ENCODE data around the gene KCNG4.

The KCNG4 gene

DNA sequence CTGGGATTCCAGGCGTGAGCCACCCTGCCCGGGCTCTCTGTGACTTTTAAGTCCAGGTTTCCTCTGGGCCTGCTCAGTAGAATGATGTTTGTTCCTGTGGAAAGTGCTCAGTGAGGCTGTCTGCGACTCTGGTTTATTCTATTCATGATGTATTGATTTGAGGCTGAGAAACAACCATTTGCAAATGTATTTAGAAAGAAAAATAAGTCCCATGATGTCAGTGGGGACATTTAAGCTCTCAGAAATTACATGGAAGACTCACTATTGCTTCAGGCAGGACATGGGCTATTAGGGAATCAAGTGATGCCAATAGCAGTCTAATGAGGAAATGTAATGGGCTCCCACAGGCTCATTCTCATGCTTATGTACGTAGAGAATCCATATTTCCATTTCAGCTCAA is 22.2 kb upstream of the KCNG4 start:
- no peak for DNase-seq

DNA sequence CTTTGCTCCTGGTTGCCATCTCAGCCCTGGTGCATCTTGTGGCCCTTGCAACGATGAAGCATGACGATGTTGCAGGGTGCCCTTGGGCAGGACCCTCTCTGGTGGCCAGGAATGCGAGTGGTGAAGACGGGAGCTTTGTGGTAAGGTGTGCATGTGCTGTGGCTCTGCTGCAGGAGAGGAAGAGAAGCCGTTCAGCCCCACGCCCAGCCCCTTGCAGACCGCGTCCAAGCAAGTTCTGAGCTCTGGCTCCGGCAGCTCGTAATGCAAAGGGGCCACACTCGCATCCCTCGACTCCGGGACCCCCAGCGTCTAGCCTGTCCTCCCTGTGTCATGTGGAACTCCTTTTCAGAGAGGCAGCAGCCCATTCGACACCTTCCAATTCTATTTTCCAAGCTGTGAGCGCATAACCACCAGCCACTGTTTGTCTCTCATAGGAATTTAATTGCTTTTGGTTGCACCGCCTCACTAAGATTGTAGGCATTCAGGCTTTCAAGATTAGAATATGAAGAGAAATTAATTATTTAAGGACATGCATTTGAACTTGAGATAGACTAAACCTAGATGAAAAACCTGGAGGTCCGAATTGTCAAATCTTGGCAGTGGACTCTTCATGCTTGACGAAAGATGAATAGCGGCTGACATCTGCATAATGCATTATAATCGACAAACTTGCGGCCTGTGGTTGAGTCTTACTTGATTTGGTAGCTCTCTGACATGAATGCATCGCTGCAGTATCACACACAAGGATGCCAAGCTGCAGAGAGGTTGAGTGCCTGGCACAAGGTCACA is 21.1 kb upstream of the KCNG4 start:
- DNase-seq, result no peak

DNA sequence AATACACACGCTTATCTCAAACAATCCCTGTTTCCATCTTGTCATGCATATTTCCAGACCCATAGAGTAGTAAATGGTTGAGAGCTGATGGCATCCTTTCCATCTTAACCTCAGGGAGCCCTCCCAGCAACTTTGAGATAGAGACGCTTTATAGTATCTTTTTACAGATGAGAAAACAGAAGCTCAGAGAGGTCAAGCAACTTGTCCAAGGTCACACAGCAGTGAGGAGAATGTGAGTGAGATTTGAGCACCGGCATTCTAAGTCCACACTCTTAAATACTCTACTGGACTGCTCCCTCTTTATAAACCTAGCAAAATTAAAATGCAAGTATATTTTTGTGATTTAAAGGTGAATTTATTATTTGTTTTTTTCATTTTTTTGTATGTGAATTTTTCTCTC is 19.9 kb upstream of the KCNG4 start:
- DNase-seq, result no peak

DNA sequence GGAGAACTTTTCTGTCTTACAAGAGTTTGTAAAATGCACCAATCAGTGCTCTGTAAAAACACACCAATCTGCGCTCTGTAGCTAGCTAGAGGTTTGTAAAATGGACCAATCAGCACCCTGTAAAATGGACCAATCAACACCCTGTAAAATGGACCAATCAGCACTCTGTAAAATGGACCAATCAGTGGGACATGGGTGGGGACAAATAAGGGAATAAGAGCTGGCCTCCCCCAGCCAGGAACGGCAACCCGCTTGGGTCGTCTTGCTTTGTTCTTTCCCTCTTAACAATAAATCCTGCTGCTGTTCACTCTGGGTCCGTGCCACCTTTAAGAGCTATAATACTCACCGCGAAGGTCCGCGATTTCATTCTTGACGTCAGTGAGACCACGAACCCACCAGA is 18.5 kb upstream of the KCNG4 start:
- DNase-seq, result no peak

DNA sequence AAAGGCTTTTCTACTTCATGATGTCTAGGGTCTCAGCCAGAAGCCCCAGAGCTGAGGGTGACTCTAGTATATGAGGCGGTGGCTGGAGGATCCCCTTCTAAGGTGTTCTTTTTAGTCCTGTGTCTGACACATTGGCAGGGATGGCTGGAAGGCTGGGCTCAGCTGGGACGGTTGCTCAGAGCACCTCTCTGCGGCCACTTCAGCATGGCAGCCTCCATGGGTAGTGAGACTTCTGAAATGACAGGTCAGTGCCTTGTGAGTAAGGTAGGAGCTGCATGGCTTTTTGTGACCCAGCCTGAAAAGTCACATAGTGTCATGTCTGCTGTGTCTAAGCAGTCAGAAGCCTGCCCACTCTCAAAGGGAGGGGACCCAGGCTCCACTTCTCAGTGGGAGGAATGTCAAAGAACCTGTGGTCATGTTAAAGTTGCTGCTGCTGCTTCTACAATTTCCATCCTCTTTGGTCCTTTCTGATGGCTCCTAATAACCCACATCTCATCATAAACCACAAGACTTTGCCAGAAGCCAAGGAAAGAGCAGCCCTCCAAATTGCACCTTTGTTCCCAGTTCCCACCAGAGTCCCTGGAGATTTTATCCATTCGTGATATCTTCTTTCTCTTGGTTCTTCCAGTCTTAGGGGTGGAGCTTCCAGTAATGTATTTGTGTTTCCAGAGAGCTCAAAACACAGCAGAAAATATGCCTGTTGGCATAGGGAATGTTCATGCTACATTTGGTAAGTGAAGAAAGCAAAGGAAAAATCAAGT is 15.4 kb upstream of the KCNG4 start:
- no peak for DNase-seq

DNA sequence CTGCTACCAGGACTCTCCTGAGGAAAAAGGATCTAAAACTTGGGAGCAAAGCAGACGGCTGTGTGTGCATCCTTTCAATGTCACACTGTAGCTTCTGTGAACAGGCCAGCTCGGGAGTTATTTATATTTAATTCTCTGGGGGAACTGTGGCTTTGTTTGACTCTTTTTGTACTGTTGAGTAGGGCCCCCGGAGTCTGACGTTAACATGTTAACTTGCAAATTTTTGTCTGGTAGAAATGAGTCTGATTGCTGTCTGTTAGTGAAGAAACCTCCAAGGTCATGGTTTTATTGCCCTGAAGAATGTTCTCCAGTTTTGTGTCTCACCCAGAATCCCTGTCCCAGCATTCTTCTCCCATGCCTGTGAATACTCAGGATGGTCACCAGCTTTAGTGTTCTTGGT is 14.2 kb upstream of the KCNG4 start:
- DNase-seq, result no peak

DNA sequence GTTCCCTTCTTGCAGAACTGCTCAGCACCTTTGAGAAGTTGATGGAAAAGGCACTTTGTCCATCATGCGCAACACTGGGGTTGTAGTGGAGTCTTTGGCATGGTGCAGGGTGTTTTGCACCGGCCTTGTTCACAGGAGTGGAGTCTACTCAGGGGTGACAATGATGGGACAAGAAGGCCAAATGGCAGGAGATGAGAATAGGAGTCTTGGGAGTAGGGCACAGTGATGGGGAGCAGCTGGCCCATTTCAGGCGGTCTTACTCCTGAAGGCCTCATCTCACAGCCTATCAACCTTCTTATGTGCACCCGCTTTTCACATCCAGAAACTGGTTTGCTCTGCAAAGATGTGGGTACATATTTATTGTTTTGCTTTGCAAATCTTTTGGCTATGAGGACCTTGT is 13.4 kb upstream of the KCNG4 start:
- no peak for DNase-seq

DNA sequence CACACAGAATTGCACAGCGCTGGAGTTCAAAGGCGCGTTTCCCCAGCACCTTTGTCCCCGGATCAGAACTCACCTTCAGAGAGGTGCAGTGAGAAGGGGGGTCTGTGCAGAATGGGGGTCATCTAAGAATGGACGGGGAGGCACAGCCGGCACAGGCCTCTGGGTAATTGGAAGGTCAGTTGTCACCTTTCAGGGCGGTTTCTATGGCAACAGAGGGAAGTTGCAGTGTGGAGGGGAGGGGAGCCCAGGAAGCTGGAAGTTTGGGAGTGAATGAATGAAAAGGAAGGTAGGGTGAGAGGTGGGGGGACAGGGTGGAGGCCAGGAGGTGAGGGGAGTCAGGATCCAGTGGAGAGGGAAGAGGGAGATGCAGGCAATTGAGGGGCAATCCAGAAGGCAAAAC is 12.4 kb upstream of the KCNG4 start:
- DNase-seq, result no peak

DNA sequence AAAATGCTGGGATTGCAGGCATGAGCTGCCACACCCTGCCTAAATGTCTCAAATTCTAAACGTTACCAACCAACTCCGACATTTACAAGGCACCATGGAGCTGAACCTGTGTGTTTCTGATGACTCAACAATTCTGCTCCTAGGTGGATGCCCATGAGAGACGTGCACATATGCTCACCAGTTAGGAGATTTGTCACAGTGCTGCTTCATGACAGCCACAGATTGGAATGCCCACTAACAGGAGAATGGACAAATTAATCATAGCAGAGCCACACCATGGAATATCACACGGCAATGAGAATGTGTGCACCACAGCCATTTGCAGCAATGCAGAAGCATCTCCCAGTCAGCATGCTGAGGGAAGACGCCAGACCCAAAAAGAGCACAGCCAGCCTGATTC is 8.0 kb upstream of the KCNG4 start:
- DNase-seq, result no peak

DNA sequence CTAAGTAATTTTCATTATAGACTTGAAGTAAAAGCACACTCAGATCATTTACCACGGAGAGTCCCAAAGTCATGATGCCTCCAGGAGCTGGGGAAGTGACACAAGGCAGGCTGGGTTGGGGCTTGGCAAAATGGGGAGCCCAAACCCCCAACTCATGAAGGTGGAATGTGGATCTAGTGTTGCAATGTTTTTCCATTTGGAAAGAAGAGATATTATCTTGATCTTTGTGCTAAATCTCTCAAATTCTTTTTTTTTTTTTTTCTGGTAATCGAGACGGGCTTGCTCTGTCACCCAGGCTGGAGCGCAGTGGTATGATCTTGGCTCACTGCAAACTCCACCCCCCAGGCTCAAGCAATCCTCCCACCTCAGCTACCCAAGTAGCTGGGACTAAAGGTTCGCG is 7.5 kb upstream of the KCNG4 start:
- DNase-seq, result no peak

DNA sequence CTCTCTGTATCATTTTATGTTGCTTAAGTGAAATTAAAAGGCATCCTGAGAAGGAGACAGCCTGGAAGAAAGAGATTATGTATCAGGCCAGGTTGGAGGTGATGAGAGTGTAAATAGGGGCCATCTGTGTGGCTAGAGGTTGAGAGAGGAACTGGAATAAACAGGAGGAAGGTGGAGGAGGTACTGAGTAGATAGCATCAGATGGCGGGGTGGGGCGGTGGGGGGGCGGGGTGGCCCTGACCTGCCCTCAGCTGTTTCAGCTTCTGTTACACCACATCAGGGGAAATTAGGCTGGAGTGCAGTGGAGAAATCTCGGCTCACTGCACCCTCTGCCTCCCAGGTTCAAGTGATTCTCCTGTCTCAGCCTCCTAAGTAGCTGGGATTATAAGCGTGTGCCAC is 6.9 kb upstream of the KCNG4 start:
- no peak for DNase-seq

DNA sequence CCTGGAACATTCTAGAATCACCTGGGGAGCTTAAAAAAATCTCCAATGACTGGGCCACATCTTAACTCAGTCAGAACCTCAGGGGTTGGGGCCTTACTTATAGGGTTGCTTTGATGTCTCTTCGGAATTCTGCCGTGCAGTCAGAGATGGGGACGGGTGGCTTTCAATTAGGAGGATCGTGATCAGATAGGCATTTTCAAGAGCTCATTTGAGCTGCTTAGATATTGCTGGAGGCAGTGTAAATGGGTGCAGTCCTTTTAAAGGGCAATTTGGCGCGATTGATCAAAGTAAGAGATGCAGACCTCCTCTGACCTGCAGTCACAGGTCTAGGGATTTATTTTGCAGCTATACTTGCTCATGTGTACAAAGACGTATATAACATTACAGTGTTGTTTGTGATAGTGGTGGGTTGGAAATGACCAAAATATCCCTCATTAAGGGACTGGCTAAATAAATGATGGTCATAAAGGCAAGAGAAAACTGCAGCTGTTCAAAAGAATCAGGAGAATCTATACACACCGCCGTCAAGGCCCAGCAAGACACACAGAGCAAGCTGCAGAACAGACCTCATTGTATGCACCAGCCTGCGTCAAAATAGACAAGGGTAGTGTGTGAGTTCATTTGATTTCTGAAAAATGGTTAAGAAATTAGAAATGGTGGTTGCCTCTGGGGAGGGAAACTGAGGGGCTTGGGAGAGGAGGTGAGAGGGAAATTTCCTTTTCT is 6.3 kb upstream of the KCNG4 start:
- DNase-seq, result no peak

DNA sequence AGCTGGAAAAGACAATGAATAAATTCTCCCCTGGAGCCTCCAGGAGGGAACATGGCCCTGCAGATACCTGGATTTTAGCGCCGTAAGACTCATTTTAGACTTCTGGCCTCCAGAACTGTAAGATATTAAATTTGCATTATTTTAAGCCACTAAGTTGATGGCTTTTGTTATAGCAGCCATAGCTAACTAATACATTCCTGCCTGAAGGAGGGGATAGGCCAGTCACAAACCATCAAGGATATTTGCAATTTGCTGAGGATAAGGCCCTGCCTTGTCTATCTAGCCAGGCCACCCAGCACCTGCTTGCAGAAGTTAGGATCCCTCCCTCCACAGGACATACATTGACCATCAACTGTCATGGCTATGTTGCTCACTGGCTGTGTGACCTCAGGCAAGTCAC is 4.9 kb upstream of the KCNG4 start:
- DNase-seq, result no peak

DNA sequence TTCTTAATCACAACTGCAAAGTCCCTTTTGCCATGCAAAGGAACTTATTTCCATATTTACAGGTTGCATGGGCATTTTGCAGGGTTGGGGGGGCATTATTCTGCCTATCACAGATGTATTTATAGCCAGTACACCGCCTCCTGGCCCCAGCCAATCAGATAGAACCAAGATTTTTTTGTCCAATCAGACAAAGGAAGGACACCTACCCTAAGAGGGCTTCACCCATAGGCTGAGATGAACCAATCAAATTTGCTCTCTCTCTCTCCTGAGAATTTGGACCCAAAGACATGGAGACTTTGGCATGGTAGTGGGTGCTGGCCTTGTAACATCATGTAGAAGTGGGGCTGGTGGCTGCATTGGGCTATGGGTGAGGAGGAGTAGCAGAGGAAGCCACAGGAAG is 3.9 kb upstream of the KCNG4 start:
- no peak for DNase-seq

DNA sequence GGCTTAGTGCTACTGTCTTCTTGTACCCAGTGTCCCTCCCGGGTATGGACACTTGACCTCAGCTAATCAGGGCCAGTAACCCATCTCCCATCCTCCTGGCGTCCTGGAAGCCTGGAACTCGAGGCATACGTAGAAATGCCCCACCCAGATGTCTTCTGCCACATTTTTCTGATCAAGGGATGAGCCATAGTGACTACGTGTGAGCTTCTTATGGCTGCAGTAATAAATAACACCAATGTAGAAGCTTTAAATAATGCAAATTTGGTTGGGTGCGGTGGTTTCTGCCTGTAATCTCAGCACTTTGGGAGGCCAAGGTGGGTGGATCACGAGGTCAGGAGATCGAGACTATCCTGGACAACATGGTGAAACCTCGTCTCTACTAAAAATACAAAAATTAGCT is 3.0 kb upstream of the KCNG4 start:
- no peak for DNase-seq

DNA sequence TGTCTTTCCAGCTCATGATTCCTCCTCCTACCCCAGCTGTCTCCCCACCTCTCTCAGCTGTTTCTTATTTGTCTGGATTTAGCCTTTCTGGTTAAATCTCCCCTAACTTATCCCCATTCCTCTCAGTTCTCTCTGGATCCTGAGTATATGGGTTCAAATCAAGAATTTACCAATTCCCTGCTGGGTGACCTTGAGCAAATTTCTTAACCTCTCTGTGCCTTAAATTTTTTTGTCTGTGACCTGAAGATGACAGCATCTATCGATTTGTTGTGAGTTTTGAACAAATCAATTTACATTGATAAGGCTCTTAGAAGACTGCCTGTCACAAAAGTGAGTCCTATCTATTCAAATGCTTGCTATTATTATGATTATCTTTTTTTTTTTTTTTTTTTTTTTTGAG is 2.0 kb upstream of the KCNG4 start:
- no peak for DNase-seq

DNA sequence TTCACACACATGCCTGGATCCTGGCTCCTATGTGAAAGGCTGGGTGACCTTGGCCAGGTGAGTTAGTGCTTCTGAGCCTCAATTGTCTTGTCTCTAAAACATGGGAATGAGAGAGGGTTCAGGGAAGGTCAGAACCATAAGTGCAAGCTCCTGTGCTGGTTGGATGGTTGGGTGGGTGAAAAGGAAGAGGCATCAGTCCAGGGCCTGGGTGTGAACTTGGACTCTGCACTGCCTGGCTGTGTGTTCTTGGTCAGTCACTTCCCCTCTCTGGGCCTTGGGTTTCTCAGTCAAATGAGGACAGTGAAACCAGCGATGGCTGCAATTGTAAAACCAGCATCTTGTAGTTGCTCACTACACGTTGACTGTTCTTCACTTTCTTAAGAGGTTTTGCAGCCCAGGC is 643 bp upstream of the KCNG4 start:
- DNase-seq, result no peak

DNA sequence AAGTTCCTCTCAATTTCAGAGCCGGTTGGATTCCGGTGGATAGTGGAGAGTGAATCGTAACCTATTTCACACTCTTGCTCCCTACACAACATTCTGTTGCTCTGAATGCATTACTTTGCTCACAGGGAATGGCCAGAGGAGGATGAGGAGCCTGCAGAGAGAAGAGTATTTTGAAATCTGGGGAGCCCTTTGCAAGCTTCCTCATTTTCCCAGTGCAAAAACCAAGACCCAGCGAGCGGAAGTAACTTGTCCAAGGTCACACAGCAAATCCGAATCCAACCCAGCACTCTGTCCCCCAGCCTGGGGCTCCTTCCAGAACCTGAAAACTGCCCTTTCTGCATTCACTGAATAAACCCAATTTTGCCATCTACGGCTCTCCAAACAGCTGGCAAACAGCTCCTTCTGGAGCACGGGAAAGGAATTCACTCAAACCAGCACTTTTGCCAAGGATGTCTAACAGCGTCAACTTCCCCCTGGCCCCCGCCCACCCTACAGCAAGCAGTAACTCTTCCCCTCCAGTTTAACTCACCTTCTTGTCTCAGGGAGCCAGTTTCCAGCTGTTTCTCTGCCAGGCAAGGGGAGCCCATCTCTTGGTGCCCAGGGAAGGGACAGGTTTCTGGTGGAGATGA is 557 bp downstream of the KCNG4 start:
- DNase-seq, result no peak

DNA sequence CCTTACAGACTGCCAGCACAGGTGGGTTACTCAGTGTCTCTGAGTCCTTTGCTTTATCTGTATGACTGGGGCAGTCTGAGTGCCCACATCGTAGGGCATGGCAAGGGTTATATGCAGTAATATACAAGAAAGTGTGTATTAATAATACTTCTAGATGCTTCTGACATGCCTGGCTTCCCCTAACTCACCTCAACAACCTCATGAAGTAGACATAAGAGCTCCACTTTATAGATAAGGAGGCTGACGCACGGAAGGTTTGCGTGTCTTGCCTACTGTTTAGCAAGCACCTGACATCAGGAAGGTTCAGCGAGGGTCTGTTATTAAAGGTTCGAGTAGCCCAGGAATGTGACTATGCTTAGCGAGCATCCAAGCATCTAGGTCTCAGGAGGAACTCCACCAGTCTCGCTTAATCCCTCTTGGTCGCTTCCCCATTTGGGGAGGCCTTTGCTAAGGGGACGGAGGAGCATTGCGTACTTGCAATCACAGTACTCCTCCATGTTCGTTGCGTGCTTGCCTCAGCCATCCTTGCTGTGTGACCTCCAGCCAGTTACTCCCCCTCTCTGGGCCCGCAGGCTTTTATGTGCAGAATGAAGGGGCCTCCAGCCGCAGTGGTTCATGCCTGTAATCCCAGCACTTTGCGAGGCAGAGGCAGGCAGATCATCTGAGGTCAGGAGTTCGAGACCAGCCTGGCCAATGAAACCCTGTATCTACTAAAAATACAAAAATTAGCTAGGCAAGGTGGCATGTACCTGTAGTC is 1.6 kb downstream of the KCNG4 start:
- DNase-seq, result no peak

DNA sequence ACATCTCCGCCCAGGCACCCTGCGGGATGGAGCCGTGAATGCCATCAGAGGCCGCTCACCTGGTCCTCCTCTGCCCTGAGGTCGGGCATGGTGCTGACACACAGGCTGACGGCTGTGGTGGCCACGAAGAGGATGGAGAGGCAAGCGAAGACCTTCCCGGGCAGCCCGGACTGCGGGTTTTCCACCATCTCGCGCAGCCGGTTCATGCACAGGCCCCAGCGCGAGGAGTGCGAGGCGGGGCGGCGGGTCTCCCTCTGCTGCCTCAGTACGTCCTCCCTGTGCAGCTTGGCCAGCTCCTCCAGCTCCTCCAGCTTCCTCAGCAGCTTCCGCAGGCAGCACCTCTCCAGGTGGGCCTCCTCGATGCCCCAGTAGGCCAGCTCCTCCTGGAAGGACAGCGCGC is 3.1 kb downstream of the KCNG4 start:
- no peak for DNase-seq

DNA sequence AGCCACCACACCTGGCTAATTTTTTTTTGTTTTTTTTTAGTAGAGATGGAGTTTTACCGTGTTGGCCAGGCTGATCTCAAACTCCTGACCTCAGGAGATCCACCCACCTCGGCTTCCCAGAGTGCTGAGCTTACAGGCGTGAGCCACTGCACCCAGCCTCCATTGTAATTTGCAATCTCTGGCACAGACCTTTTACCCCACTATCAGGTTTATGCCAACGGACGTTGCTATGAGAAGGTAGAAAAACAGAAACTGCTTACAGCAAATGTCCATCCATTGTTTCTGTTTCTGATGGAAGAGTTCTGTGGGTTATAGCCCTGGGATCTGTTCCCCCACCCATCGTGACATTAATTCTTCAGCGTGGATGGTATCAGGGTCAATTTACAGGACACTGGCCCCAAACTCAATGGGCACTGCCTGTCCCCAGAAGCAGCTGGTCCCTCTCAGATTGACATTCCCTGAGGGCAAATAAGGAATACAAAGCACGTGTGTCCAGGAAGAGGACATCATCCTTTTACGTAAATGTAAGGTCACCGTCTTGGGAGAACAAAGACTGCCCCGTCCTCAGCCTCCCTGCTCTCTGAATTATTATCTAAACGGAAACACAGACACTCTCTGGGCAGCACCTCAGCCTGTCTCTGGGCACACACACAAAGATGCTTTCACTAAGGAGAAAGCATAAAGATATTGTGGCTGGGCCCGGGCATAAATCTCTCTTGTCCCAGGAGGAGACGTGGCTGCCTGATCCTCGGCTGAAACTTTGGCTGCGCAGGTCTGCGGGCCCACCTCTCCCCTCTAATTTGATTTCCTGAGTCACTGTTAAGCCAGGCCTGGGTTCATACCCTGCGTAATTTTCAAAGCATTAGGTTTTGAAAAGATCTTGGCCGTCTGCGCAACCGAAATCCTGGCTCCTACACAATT is 5.2 kb downstream of the KCNG4 start:
- DNase-seq, result no peak

DNA sequence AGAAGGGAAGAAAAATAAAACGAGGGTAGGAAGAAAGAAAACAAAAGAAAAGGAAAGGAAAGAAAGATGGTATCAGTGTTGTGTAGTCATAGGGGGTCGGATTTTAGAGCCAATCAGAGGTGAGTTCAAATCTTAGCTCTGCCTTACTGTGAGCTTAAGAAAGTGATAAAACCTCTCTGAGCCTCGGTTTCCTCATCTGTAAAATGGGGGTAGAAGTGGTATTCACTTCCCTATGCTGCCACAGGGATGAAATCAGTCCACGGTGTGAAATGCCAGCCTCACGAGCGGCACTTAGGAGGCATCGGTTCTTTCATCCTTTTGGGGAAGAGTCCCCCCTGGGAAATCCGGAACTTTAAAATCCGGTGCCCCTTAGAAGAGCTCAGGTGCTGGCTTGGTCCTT is 6.1 kb downstream of the KCNG4 start:
- DNase-seq, result no peak

Measured in CD4-positive, alpha-beta T cell treated with Interleukin-21 for 1 hour (primary cell).